Measurements from ENCODE around the gene CFAP58. TPM values are rescaled to one million over a fixed set of nuclear protein-coding genes. Genes with fewer than 3 reads are reported as not detected.

Gene CFAP58
- polyA plus RNA-seq, 3 donors, result 0.16 TPM; not detected in 2

DNA sequence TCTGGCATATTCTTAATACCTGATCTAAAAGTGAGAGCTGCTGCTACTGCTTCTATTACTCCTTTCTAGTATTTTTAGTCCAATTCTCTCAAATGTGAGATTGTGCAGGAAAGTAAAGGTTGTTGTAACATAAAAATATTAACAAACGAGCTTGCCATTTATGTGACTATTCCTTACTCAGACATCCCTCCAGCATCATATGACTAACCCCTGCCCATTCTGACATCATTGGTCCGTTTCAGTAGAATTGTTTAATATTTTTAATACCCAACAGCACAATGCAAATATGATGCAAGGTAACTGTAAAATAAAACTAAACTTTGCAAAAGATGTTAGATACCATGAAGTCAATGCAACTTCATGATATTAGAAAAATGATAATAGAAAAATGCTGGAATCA is 83.6 kb downstream of the CFAP58 start:
- Histone ChIP-seq H3K36me3 (replicated peaks in 1 of 2; ENCODE audit: control insufficient read depth in 1 of 2, insufficient read depth in 2 of 2, low read length in 2 of 2) (no peaks in the 10 kb centered on the region), H3K79me2 (ENCODE audit: insufficient read depth, low read length) (no peaks in the 10 kb centered on the region), H3K27ac (ENCODE audit: low read depth in 1 of 2, low read length in 2 of 2) (no peak overlapping the region), H4K20me1 (ENCODE audit: insufficient read depth, low read length) (no peaks in the 10 kb centered on the region), H3K4me3 (replicated peaks in 1 of 3; ENCODE audit: low read depth in 2 of 3, low read length in 3 of 3) (no peak overlapping the region), H3K27me3 (ENCODE audit: control insufficient read depth in 2 of 2, insufficient read depth in 2 of 2, low read length in 2 of 2) (no peaks in the 10 kb centered on the region), H3K9ac (ENCODE audit: insufficient read depth, low read length, poor library complexity, severe bottlenecking) (no peak overlapping the region), H3K4me2 (replicated peaks; ENCODE audit: extremely low read depth, low read length, poor library complexity, severe bottlenecking) (no peak overlapping the region), H3K4me1 (ENCODE audit: control insufficient read depth in 1 of 2, insufficient read depth in 2 of 2, low read length in 2 of 2) (peaks cover 0 to 8% of the 10 kb centered on the region in 2 donors), H2AFZ (ENCODE audit: insufficient read depth, low read depth, low read length, poor library complexity, severe bottlenecking) (no peak overlapping the region), H3K9me3 (replicated peaks in 1 of 2; ENCODE audit: control insufficient read depth in 1 of 2, insufficient read depth in 1 of 2, low read length in 2 of 2) (no peaks in the 10 kb centered on the region)
- H3K27ac Mint-ChIP-seq, result no peak overlapping the region
- peaks cover 8% of the 10 kb centered on the region for H3K4me1 Mint-ChIP-seq
- DNase-seq, result no peak
- TF ChIP-seq, protein P1, sequence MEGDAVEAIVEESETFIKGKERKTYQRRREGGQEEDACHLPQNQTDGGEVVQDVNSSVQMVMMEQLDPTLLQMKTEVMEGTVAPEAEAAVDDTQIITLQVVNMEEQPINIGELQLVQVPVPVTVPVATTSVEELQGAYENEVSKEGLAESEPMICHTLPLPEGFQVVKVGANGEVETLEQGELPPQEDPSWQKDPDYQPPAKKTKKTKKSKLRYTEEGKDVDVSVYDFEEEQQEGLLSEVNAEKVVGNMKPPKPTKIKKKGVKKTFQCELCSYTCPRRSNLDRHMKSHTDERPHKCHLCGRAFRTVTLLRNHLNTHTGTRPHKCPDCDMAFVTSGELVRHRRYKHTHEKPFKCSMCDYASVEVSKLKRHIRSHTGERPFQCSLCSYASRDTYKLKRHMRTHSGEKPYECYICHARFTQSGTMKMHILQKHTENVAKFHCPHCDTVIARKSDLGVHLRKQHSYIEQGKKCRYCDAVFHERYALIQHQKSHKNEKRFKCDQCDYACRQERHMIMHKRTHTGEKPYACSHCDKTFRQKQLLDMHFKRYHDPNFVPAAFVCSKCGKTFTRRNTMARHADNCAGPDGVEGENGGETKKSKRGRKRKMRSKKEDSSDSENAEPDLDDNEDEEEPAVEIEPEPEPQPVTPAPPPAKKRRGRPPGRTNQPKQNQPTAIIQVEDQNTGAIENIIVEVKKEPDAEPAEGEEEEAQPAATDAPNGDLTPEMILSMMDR (IDR thresholded peaks at IDR 0.05), result no peak
- no CpG with 5 or more reads among the region's 2 CpGs for WGBS (ENCODE audit: insufficient coverage)
- intact Hi-C loops (cut with micrococcal nuclease), result no loop called here
- H3K4me3 Mint-ChIP-seq, result no peak overlapping the region
- peaks cover 0 to 3% (median 0%) of the 10 kb centered on the region in 7 donors for H3K9me3 Mint-ChIP-seq
- peaks cover 0 to 2% (median 0%) of the 10 kb centered on the region in 3 donors for H3K27me3 Mint-ChIP-seq (ENCODE audit: low read depth in 3 of 3)
- H3K36me3 Mint-ChIP-seq, result no peaks in the 10 kb centered on the region

DNA sequence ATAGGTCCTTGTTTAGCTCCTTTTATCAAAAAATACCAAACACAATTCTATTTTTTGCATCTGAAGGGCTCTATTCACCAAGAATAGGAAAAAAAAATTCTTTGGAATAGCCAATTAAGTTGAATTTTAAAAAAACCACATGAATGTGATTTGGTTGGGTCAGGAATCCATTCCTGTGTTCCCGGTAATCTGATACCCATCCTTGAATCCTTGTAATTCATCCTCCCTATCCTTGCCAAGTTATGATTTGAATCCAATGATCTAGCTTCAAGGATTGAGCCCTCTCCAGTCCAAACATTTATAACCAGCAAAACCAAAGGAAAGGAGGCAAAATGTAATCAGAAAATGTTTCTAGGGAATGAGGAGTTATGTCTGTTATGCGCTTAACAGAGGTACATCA is 86.6 kb downstream of the CFAP58 start:
- H2AFZ ChIP-seq (ENCODE audit: insufficient read depth, low read depth, low read length, poor library complexity, severe bottlenecking), result no peak overlapping the region
- H3K4me3 Mint-ChIP-seq, result no peak overlapping the region
- H3K27me3 Mint-ChIP-seq (ENCODE audit: low read depth in 3 of 3), result no peaks in the 10 kb centered on the region
- no peaks in the 10 kb centered on the region for H3K27me3 ChIP-seq (ENCODE audit: control insufficient read depth in 2 of 2, insufficient read depth in 2 of 2, low read length in 2 of 2)
- no peak overlapping the region for H3K27ac ChIP-seq (ENCODE audit: low read depth in 1 of 2, low read length in 2 of 2)
- intact Hi-C loops (cut with micrococcal nuclease), result no loop called here
- no peak overlapping the region for H3K4me3 ChIP-seq (replicated peaks in 1 of 3; ENCODE audit: low read depth in 2 of 3, low read length in 3 of 3)
- H4K20me1 ChIP-seq (ENCODE audit: insufficient read depth, low read length), result no peaks in the 10 kb centered on the region
- peaks cover 0 to 3% (median 0%) of the 10 kb centered on the region in 7 donors for H3K9me3 Mint-ChIP-seq
- DNase-seq, result no peak
- no peak overlapping the region for H3K4me2 ChIP-seq (replicated peaks; ENCODE audit: extremely low read depth, low read length, poor library complexity, severe bottlenecking)
- H3K36me3 Mint-ChIP-seq, result no peaks in the 10 kb centered on the region
- no peak overlapping the region for H3K9ac ChIP-seq (ENCODE audit: insufficient read depth, low read length, poor library complexity, severe bottlenecking)
- H3K4me1 ChIP-seq (ENCODE audit: control insufficient read depth in 1 of 2, insufficient read depth in 2 of 2, low read length in 2 of 2), result peaks cover 0 to 8% of the 10 kb centered on the region in 2 donors
- no peaks in the 10 kb centered on the region for H3K36me3 ChIP-seq (replicated peaks in 1 of 2; ENCODE audit: control insufficient read depth in 1 of 2, insufficient read depth in 2 of 2, low read length in 2 of 2)
- H3K79me2 ChIP-seq (ENCODE audit: insufficient read depth, low read length), result no peaks in the 10 kb centered on the region
- H3K9me3 ChIP-seq (replicated peaks in 1 of 2; ENCODE audit: control insufficient read depth in 1 of 2, insufficient read depth in 1 of 2, low read length in 2 of 2), result no peaks in the 10 kb centered on the region
- peaks cover 8% of the 10 kb centered on the region for H3K4me1 Mint-ChIP-seq
- WGBS (ENCODE audit: insufficient coverage), result no CpG with 5 or more reads among the region's 2 CpGs
- TF ChIP-seq, protein P1 (IDR thresholded peaks at IDR 0.05), result no peak
- no peak overlapping the region for H3K27ac Mint-ChIP-seq
